DOHH2 (cell line): ENCODE data around the gene LYRM4.

Experiments used
- CTCF ChIP-seq: fragments of 200-600 bp; sonication (generic); IDR thresholded peaks from one replicate; pipeline ENCODE4 v1.5.1; 2014; ENCODE audit warnings: antibody characterized with exemption, mild to moderate bottlenecking, low read depth, low read length; ENCODE audit not compliant: poor library complexity, severe bottlenecking
- EZH2phosphoT487 ChIP-seq: fragments of 200-600 bp; sonication (generic); IDR thresholded peaks from 2 replicates; pipeline ENCODE4 v1.6.1; 2017; ENCODE audit warnings: borderline replicate concordance, mild to moderate bottlenecking, antibody characterized with exemption, low read length, moderate library complexity, mixed read lengths

GRCh38 chr6:5219011-5219691 lies 41.6 kb downstream of the LYRM4 start:
- TF ChIP-seq CTCF (no peak), EZH2phosphoT487 (no peak)
